GM23248 (cell line): Measurements from ENCODE around the gene DAPK1. TPM values are rescaled to one million over a fixed set of nuclear protein-coding genes. Genes with fewer than 3 reads are reported as not detected.

ENCODE experiments used
- DNase-seq: peaks from one replicate; pipeline ENCODE4 v3.0.0-alpha.2; 2015
- H2AFZ ChIP-seq: fragments of 200-600 bp; sonication (generic); 2 replicates; pipeline ENCODE4 v1.6.1; 2016; ENCODE audit warnings: antibody characterized with exemption
- H3F3A ChIP-seq: fragments of 200-600 bp; sonication (generic); 2 replicates; pipeline ENCODE4 v1.6.1; 2016; ENCODE audit warnings: mild to moderate bottlenecking, antibody characterized with exemption, mixed run types; ENCODE audit not compliant: insufficient read depth
- H3K27ac ChIP-seq: fragments of 200-600 bp; sonication (generic); 2 replicates; pipeline ENCODE4 v1.5.1; 2016; ENCODE audit warnings: mild to moderate bottlenecking
- H3K27me3 ChIP-seq: fragments of 200-600 bp; sonication (generic); replicated peaks from 2 replicates; pipeline ENCODE4 v1.6.1; 2016; ENCODE audit warnings: mild to moderate bottlenecking; ENCODE audit not compliant: insufficient read depth
- H3K36me3 ChIP-seq: fragments of 200-600 bp; sonication (generic); 2 replicates; pipeline ENCODE4 v1.6.1; 2016; ENCODE audit warnings: low read depth, mild to moderate bottlenecking
- H3K4me1 ChIP-seq: fragments of 200-600 bp; sonication (generic); 2 replicates; pipeline ENCODE4 v1.6.1; 2016; ENCODE audit warnings: mild to moderate bottlenecking; ENCODE audit not compliant: insufficient read depth
- H3K4me2 ChIP-seq: fragments of 200-600 bp; sonication (generic); one replicate; pipeline ENCODE4 v1.6.1; 2016; ENCODE audit warnings: mild to moderate bottlenecking; ENCODE audit not compliant: unreplicated experiment
- H3K4me3 ChIP-seq: fragments of 200-600 bp; sonication (generic); 2 replicates; pipeline ENCODE4 v1.5.1; 2016; ENCODE audit warnings: mild to moderate bottlenecking
- H3K79me2 ChIP-seq: fragments of 200-600 bp; sonication (generic); 2 replicates; pipeline ENCODE4 v1.6.1; 2016; ENCODE audit warnings: mild to moderate bottlenecking; ENCODE audit not compliant: insufficient read depth
- H3K9ac ChIP-seq: fragments of 200-600 bp; sonication (generic); 2 replicates; pipeline ENCODE4 v1.6.1; 2016; ENCODE audit warnings: mild to moderate bottlenecking
- H3K9me2 ChIP-seq: fragments of 200-600 bp; sonication (generic); 2 replicates; pipeline ENCODE4 v1.6.1; 2016; ENCODE audit warnings: mixed run types, mild to moderate bottlenecking, moderate library complexity; ENCODE audit not compliant: insufficient read depth
- H3K9me3 ChIP-seq: fragments of 200-600 bp; sonication (generic); one replicate; pipeline ENCODE4 v1.6.1; 2017; ENCODE audit warnings: low read depth
- H4K20me1 ChIP-seq: fragments of 200-600 bp; sonication (generic); 2 replicates; pipeline ENCODE4 v1.6.0; 2016; ENCODE audit not compliant: insufficient read depth
- EZH2 ChIP-seq: fragments of 200-600 bp; sonication (generic); IDR thresholded peaks from 2 replicates; pipeline ENCODE4 v1.6.1; 2018; ENCODE audit warnings: antibody characterized with exemption, mild to moderate bottlenecking; ENCODE audit not compliant: insufficient read depth, poor library complexity, severe bottlenecking
- EZH2phosphoT487 ChIP-seq: fragments of 200-600 bp; sonication (generic); IDR thresholded peaks from 2 replicates; pipeline ENCODE4 v1.6.1; 2018; ENCODE audit warnings: antibody characterized with exemption, moderate library complexity, mild to moderate bottlenecking, low read depth; ENCODE audit not compliant: insufficient read depth
- WGBS, 2 experiments: methylation state at CpG; one replicate each; pipeline ENCODE4 v1.1.6; 2015 to 2017; ENCODE audit warnings: low lambda C conversion rate in 2 of 2, low coverage in 1 of 2; ENCODE audit errors: missing lambda C conversion rate in 2 of 2; 5-methylcytosine and 5-hydroxymethylcytosine counted together
- in situ Hi-C: fragments of 300-500 bp; cut with MboI; formaldehyde crosslinking; loops from 2 replicates; pipeline ENCODE4 v1.15.0; 2020
- polyA plus RNA-seq: library from polyadenylated mRNA; unstranded; fragments of >200 nt; fragmentation: Nextera tagmentation; extraction: Ambion mirVana; gene quantifications from 2 replicates; pipeline ENCODE4 v1.2.1, GENCODE V29; 2016
- total RNA-seq: library from RNA; depleted of rRNA; stranded (reverse); fragments of >200 nt; shearing (Covaris generic); gene quantifications from 2 replicates; pipeline ENCODE4 v1.2.3, GENCODE V29; 2014

Gene DAPK1
- total and polyA plus RNA-seq, 2 experiments from 2014 or later = 1.6 to 1.9 TPM

GRCh38 chr9:87525546-87526303 lies 28.1 kb downstream of the DAPK1 start:
- H3K27ac ChIP-seq = no peak overlapping the region
- no peaks in the 10 kb centered on the region for H3K9me2 ChIP-seq
- 56 to 63% methylated on average over 9 of the region's 9 CpGs for WGBS, 2 experiments
- H3K4me1 ChIP-seq = no peaks in the 10 kb centered on the region
- in situ Hi-C loops = no loop called here
- H3K9ac ChIP-seq = no peak overlapping the region
- H3K4me2 ChIP-seq = no peak overlapping the region
- DNase-seq = no peak
- no peaks in the 10 kb centered on the region for H3K9me3 ChIP-seq
- H3K27me3 ChIP-seq = no peaks in the 10 kb centered on the region; the same call in 1 of the 2 replicates
- no peak overlapping the region for H3K4me3 ChIP-seq
- no peak overlapping the region for H2AFZ ChIP-seq
- no peak for TF ChIP-seq EZH2
- no peak for TF ChIP-seq EZH2phosphoT487
- no peaks in the 10 kb centered on the region for H4K20me1 ChIP-seq
- no peaks in the 10 kb centered on the region for H3K79me2 ChIP-seq
- no peaks in the 10 kb centered on the region for H3K36me3 ChIP-seq
- H3F3A ChIP-seq = no peaks in the 10 kb centered on the region

DNA sequence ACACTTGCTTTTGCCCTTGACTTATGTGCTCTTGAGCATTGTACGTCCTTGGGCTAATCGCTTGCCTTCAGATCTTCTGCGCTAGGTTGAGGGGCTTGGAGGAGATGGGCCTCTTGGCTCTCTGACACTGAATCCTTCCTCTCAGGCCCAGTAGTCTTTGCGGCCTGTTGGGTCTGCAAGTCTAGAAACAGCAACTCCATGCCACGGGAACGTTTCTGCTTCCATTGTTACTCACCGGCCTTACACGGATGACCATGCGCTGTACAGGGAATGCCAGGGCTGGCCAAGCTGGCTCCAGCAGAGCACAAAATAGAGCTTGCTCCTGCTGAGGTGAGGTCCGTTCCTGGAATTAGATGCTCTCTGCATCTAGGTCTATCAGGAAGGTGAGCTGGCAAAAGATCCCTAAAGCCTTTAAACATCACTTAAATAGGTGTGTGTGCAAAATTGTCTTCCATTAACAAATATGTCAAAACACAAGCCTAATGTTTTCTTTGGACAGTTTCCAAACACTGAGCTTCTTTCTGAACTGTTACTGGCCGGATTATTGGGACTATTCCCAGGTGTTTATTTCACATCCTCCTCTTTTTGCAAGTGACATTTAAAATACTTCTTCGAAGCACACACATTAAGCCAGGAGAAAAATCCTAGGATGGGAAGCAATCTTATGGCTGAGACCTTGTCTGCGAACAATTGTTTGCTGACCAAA lies 29.7 kb downstream of the DAPK1 start:
- no peaks in the 10 kb centered on the region for H3F3A ChIP-seq
- H3K79me2 ChIP-seq = no peaks in the 10 kb centered on the region
- H3K36me3 ChIP-seq = no peaks in the 10 kb centered on the region
- no peak for DNase-seq
- in situ Hi-C loops = no loop called here
- no peaks in the 10 kb centered on the region for H4K20me1 ChIP-seq
- H2AFZ ChIP-seq = no peak overlapping the region
- no peak overlapping the region for H3K27ac ChIP-seq
- no peak overlapping the region for H3K9ac ChIP-seq
- H3K9me2 ChIP-seq = no peaks in the 10 kb centered on the region
- H3K4me2 ChIP-seq = no peak overlapping the region
- no peaks in the 10 kb centered on the region for H3K9me3 ChIP-seq
- WGBS, 2 experiments = 79 to 80% methylated on average over 12 to 13 of the region's 13 CpGs
- no peak overlapping the region for H3K4me3 ChIP-seq
- no peak for TF ChIP-seq EZH2
- no peak for TF ChIP-seq EZH2phosphoT487
- no peaks in the 10 kb centered on the region for H3K4me1 ChIP-seq
- H3K27me3 ChIP-seq = no peaks in the 10 kb centered on the region; the same call in 1 of the 2 replicates

DNA sequence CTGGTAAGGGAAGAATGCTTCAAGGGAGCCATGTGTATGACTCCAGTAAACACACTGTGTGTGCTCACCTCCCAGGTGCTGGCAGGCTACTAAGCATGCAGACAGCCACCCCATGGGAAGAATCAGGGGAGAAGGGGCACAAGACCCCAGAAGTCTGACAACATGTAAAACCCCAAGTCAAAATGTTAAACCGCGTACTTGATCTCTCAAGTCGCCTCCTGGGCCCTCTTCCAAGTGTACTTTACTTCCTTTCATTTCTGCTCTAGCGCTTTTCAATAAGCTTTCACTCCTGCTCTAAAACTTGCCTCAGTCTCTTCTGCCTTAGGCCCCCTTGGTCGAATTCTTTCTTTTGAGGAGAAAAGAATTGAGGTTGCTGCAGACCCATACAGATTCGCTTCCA lies 31.3 kb downstream of the DAPK1 start:
- Histone ChIP-seq H4K20me1 (no peaks in the 10 kb centered on the region), H3F3A (no peaks in the 10 kb centered on the region), H3K4me2 (no peak overlapping the region), H3K27ac (no peak overlapping the region), H3K9ac (no peak overlapping the region), H3K79me2 (no peaks in the 10 kb centered on the region), H3K9me3 (no peaks in the 10 kb centered on the region), H2AFZ (no peak overlapping the region), H3K4me1 (no peaks in the 10 kb centered on the region), H3K9me2 (no peaks in the 10 kb centered on the region), H3K36me3 (no peaks in the 10 kb centered on the region), H3K4me3 (no peak overlapping the region), H3K27me3 (no peaks in the 10 kb centered on the region)
- in situ Hi-C loops = no loop called here
- DNase-seq = no peak
- WGBS, 2 experiments = 76 to 78% methylated on average over 6 of the region's 6 CpGs
- TF ChIP-seq EZH2phosphoT487 (no peak), EZH2 (no peak)

- H3K9me3 ChIP-seq = no peaks in the 10 kb centered on the region
- no peaks in the 10 kb centered on the region for H3K36me3 ChIP-seq
- no peaks in the 10 kb centered on the region for H3F3A ChIP-seq
- no peaks in the 10 kb centered on the region for H3K4me1 ChIP-seq
- no peak overlapping the region for H2AFZ ChIP-seq
- no peaks in the 10 kb centered on the region for H3K27me3 ChIP-seq
- H3K79me2 ChIP-seq = no peaks in the 10 kb centered on the region
- in situ Hi-C loops = no loop called here
- no peaks in the 10 kb centered on the region for H3K9me2 ChIP-seq
- no peak for DNase-seq
- no peak overlapping the region for H3K27ac ChIP-seq
- H4K20me1 ChIP-seq = no peaks in the 10 kb centered on the region
- no peak overlapping the region for H3K9ac ChIP-seq
- no peak overlapping the region for H3K4me3 ChIP-seq
- no peak overlapping the region for H3K4me2 ChIP-seq
- 67% methylated on average over 7 of the region's 7 CpGs for WGBS, 2 experiments
- TF ChIP-seq EZH2 (no peak), EZH2phosphoT487 (no peak)
Measured at GRCh38 chr9:87529671-87530070, 32.0 kb downstream of the DAPK1 start.
